Esophagus muscularis mucosa (tissue), 4 donors: ENCODE measurements around the gene ACSF3. TPM values are rescaled to one million over a fixed set of nuclear protein-coding genes. Genes with fewer than 3 reads are reported as not detected.

Experiments
- DNase-seq: peaks from one replicate; pipeline ENCODE4 v3.0.0-alpha.2; 2017; ENCODE audit errors: extremely low spot score
- H3K27ac ChIP-seq, 4 donors: fragments of 200-600 bp; sonication (generic); replicated peaks in 1 of 4; 1 replicate in 3 of 4; 2 replicates in 1 of 4; pipeline ENCODE4 v1.5.1; 2016 to 2019; ENCODE audit warnings: mild to moderate bottlenecking in 1 of 4
- H3K27me3 ChIP-seq, 4 donors: fragments of 200-600 bp; sonication (generic); one replicate each; pipeline versions ENCODE4 v1.5.1 to v1.6.0; 2016 to 2019
- H3K36me3 ChIP-seq, 4 donors: fragments of 200-600 bp; sonication (generic); one replicate each; pipeline ENCODE4 v1.5.1; 2016 to 2019
- H3K4me1 ChIP-seq, 4 donors: fragments of 200-600 bp; sonication (generic); one replicate each; pipeline ENCODE4 v1.5.1; 2016 to 2019
- H3K4me3 ChIP-seq, 4 donors: fragments of 200-600 bp; sonication (generic); 1 replicate in 2 of 4; 2 replicates in 2 of 4; pipeline ENCODE4 v1.5.1; 2016 to 2019; ENCODE audit warnings: mild to moderate bottlenecking in 4 of 4, moderate library complexity in 1 of 4
- H3K9me3 ChIP-seq, 4 donors: fragments of 200-600 bp; sonication (generic); 1 replicate in 3 of 4; 2 replicates in 1 of 4; pipeline ENCODE4 v1.5.1; 2016 to 2019
- EP300 ChIP-seq: sonication (generic); formaldehyde crosslinking; IDR thresholded peaks from one replicate; pipeline ENCODE4 v1.6.1; 2017; ENCODE audit warnings: antibody characterized with exemption
- POLR2A ChIP-seq: fragments of 450-650 bp; IDR thresholded peaks from one replicate; pipeline ENCODE4 v1.6.1; 2017; ENCODE audit warnings: antibody characterized with exemption, moderate library complexity, mild to moderate bottlenecking, low read depth
- POLR2AphosphoS5 ChIP-seq, 2 donors: sonication (generic); formaldehyde crosslinking; IDR thresholded peaks; one replicate each; pipeline ENCODE4 v1.6.1; 2017; ENCODE audit warnings: antibody characterized with exemption in 2 of 2
- WGBS: methylation state at CpG from one replicate; pipeline ENCODE4 v1.1.5; 2018; 5-methylcytosine and 5-hydroxymethylcytosine counted together
- intact Hi-C: fragments of 100-400 bp; cut with DNase I; formaldehyde crosslinking; loops from one replicate; pipeline ENCODE4 v1.15.1; 2023
- total RNA-seq, 4 donors: library from RNA; depleted of rRNA; stranded (reverse); fragments of >200 nt; gene quantifications; one replicate each; pipeline versions ENCODE4 v1.1.0 to v1.2.1, GENCODE V29; 2016
- TF ChIP-seq, protein P1 (sequence below), 3 experiments: fragments of 200-600 bp in 2 of 3; fragments of 450-650 bp in 1 of 3; sonication (generic) in 2 of 3; IDR thresholded peaks; one replicate each; pipeline ENCODE4 v1.5.1; 2017 to 2019; ENCODE audit warnings: antibody characterized with exemption in 3 of 3, mild to moderate bottlenecking in 2 of 3, moderate library complexity in 1 of 3

The ACSF3 gene
- total RNA-seq, 4 donors from 2014 or later: 23.5 to 29.8 (median 27.2) TPM

DNA sequence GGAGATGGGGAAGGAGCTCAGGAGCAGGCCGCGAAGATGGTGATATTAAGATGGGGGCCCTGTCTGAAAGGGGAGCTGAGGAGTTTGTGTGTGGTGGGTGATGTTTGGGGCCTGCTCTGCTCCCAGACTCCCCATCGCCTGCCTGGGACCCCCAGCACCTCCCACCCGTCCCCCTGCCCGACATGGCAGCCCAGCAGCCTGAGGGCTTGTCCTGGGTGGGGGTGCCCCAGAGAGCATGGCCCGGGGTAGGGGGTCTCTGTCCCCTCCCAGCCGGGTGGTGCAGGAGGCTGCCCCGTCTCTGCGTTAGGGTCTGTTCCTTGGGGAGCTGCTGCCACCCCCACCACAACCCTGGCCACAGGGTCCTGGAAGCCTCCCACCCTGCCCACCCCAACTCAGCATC, 83.1 kb downstream of the ACSF3 start:
- no peaks in the 10 kb centered on the region for H3K36me3 ChIP-seq
- H3K4me3 ChIP-seq: no peak overlapping the region
- no peaks in the 10 kb centered on the region for H3K9me3 ChIP-seq
- WGBS: 86% methylated on average over 8 of the region's 9 CpGs
- DNase-seq: no peak
- peaks cover 0 to 94% (median 4%) of the 10 kb centered on the region in 4 donors for H3K27me3 ChIP-seq
- TF ChIP-seq POLR2AphosphoS5 (IDR thresholded peaks at IDR 0.05): no peak
- no peak overlapping the region for H3K27ac ChIP-seq
- intact Hi-C loops: loop anchor here (10.0 kb wide), 1 partner anchor 362 kb away; the partner anchor contains the start of gene APRT
- peaks cover 2 to 7% (median 3%) of the 10 kb centered on the region in 4 donors for H3K4me1 ChIP-seq

DNA sequence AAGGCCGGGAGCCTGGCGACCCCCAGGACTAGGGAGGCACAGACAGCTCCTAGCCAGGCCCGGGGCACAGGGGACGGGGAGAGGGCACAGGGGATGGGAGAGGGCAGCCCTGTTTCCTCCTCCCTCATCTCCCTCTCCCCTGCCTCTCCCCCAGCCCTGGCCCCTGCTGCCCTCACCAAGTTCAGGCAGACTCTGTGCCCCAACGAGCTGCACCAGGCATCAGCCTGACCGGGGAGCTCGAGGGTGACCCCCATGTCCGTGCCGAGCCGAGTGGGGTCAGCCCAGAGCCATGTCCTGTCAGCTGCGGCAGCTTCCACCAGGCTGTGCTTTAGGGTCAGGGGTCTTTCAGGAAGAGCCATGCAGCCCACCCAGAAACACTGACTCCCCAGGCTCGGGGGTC, 83.8 kb downstream of the ACSF3 start:
- peaks cover 0 to 94% (median 1%) of the 10 kb centered on the region in 4 donors for H3K27me3 ChIP-seq
- H3K4me1 ChIP-seq: no peaks in the 10 kb centered on the region
- WGBS: 78% methylated on average over 11 of the region's 12 CpGs
- H3K27ac ChIP-seq: no peak overlapping the region
- no peak for DNase-seq
- TF ChIP-seq, protein P1, sequence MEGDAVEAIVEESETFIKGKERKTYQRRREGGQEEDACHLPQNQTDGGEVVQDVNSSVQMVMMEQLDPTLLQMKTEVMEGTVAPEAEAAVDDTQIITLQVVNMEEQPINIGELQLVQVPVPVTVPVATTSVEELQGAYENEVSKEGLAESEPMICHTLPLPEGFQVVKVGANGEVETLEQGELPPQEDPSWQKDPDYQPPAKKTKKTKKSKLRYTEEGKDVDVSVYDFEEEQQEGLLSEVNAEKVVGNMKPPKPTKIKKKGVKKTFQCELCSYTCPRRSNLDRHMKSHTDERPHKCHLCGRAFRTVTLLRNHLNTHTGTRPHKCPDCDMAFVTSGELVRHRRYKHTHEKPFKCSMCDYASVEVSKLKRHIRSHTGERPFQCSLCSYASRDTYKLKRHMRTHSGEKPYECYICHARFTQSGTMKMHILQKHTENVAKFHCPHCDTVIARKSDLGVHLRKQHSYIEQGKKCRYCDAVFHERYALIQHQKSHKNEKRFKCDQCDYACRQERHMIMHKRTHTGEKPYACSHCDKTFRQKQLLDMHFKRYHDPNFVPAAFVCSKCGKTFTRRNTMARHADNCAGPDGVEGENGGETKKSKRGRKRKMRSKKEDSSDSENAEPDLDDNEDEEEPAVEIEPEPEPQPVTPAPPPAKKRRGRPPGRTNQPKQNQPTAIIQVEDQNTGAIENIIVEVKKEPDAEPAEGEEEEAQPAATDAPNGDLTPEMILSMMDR (IDR thresholded peaks at IDR 0.05): no peak
- TF ChIP-seq POLR2AphosphoS5 (IDR thresholded peaks at IDR 0.05) (no peak), POLR2A (no peak), EP300 (no peak)
- H3K4me3 ChIP-seq: no peak overlapping the region
- no peaks in the 10 kb centered on the region for H3K9me3 ChIP-seq
- intact Hi-C loops: loop anchor here (10.0 kb wide), 1 partner anchor 363 kb away; the partner anchor contains the start of gene APRT
- H3K36me3 ChIP-seq: no peaks in the 10 kb centered on the region

DNA sequence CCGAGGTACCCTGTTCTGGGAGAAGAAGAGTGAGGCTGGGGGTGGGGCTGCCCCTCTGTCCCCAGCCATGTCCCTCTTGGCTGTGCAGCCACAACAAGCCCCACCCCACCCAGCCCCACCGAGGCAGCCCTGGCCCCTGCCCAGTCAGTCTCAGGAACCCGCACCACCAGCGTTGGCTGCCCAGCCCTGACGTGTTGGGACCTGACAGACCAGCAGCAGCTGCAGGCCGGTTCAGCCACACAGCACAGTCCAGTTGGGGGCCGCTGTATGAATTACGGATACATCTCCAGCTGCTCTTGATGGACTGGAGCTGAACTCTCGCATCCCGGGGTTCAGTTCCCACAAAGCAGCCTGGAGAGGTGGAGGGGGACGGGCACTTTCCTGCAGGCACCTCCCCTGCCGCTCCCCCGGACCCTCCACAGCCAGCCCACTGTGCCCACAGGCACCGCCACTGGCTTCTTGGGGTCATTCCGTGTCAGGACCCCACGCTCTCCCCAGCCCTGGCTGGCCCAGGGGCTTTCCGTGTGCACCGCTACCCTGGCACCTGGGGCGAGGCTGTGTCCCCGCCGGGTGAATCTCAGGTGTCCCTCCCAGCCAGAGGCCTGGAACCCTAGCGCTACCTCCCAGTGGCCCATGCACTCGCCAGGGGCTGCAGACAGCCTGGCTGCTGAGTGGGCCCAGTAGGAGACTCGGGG, 84.9 kb downstream of the ACSF3 start:
- no peak overlapping the region for H3K27ac ChIP-seq
- intact Hi-C loops: loop anchor here (10.0 kb wide), 1 partner anchor 364 kb away; the partner anchor contains the start of gene APRT
- no peak overlapping the region for H3K4me3 ChIP-seq
- H3K9me3 ChIP-seq: no peaks in the 10 kb centered on the region
- peaks cover 0 to 94% (median 0%) of the 10 kb centered on the region in 4 donors for H3K27me3 ChIP-seq
- no peak for DNase-seq
- no peaks in the 10 kb centered on the region for H3K36me3 ChIP-seq
- H3K4me1 ChIP-seq: no peaks in the 10 kb centered on the region
- WGBS: 74% methylated on average over 14 of the region's 24 CpGs
- TF ChIP-seq, protein P1 (IDR thresholded peaks at IDR 0.05): no peak
- TF ChIP-seq POLR2A: no peak
- TF ChIP-seq EP300: no peak
- no peak for TF ChIP-seq POLR2AphosphoS5 (IDR thresholded peaks at IDR 0.05)

DNA sequence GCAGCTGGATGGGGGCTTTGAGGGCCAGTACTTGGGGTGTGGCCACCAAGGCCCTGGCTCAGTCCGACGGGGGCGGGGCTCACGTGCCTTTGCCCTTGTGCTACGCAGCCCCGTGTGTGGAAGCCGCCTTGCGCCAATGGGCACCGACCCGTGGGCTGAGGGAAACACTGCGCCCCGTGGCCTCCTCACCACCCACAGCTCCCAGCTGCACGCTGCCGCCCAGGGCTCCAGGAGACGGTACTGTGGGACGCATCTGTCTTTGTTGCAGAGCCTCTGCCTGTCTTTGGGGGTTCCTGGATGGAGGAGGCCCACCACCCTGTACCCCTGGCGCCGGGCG, 85.5 kb downstream of the ACSF3 start:
- H3K27ac ChIP-seq: no peak overlapping the region
- H3K27me3 ChIP-seq: peaks cover 0 to 96% (median 0%) of the 10 kb centered on the region in 4 donors
- DNase-seq: no peak
- intact Hi-C loops: loop anchor here (10.0 kb wide), 1 partner anchor 364 kb away; the partner anchor contains the start of gene APRT
- 89% methylated on average over 15 of the region's 19 CpGs for WGBS
- H3K36me3 ChIP-seq: no peaks in the 10 kb centered on the region
- H3K9me3 ChIP-seq: no peaks in the 10 kb centered on the region
- no peak overlapping the region for H3K4me3 ChIP-seq
- no peak for TF ChIP-seq POLR2A
- no peak for TF ChIP-seq EP300
- TF ChIP-seq POLR2AphosphoS5 (IDR thresholded peaks at IDR 0.05): no peak
- TF ChIP-seq, protein P1 (IDR thresholded peaks at IDR 0.05): no peak
- no peaks in the 10 kb centered on the region for H3K4me1 ChIP-seq

DNA sequence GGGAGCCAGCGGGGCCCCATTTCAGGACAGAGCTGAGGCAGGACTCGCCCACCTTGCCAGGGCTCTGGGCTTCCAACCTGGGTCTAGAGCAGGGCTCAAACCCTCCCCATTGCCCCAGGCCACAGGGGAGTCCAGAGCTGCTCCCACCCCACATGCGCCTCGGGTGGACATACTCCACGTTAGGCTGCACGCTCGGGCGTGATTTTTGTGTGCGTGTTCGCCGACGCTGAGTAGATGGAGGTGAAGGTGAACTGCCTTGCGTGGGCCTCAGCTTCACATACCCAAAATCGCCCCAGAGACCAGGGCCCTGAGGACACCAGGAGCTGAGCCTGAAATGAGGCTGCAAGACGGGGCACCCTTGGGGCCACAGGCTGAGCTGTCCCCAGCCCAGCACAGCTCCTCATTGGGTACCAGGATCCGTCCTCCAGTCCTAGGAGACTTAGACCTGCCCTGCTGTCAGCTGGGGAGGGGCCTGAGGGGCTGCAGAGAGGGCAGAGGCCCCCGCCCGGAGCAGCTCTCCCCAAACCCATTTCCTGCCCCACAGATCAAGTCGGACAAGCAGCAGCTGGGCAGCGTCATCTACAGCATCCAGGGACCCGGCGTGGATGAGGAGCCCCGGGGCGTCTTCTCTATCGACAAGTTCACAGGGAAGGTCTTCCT, 86.1 kb downstream of the ACSF3 start:
- intact Hi-C loops: loop anchor here (10.0 kb wide), 1 partner anchor 365 kb away; the partner anchor contains the start of gene APRT
- H3K4me3 ChIP-seq: no peak overlapping the region
- DNase-seq: no peak
- H3K27me3 ChIP-seq: peaks cover 0 to 94% (median 0%) of the 10 kb centered on the region in 4 donors
- TF ChIP-seq POLR2AphosphoS5 (IDR thresholded peaks at IDR 0.05) (no peak), EP300 (no peak), POLR2A (no peak)
- TF ChIP-seq, protein P1 (IDR thresholded peaks at IDR 0.05): no peak
- no peaks in the 10 kb centered on the region for H3K36me3 ChIP-seq
- H3K27ac ChIP-seq: no peak overlapping the region
- no peaks in the 10 kb centered on the region for H3K4me1 ChIP-seq
- H3K9me3 ChIP-seq: no peaks in the 10 kb centered on the region
- 63% methylated on average over 17 of the region's 25 CpGs for WGBS
